PC-3 (cell line): ENCODE measurements around the gene ARVCF.

Source experiments
- CTCF ChIP-seq: fragments of 300-600 bp; sonication (generic); conservative IDR thresholded peaks from 2 replicates; pipeline ENCODE4 v1.5.1; 2017; ENCODE audit warnings: antibody characterized with exemption, low read depth, mild to moderate bottlenecking, low read length
- EZH2 ChIP-seq: fragments of 300-600 bp; sonication (generic); IDR thresholded peaks from one replicate; pipeline ENCODE4 v1.6.1; 2017; ENCODE audit warnings: antibody characterized with exemption, mild to moderate bottlenecking, low read length; ENCODE audit not compliant: unreplicated experiment
- EZH2phosphoT487 ChIP-seq: fragments of 300-600 bp; sonication (generic); IDR thresholded peaks from 2 replicates; pipeline ENCODE4 v1.6.1; 2018; ENCODE audit warnings: mild to moderate bottlenecking, antibody characterized with exemption, low read length, borderline replicate concordance

DNA sequence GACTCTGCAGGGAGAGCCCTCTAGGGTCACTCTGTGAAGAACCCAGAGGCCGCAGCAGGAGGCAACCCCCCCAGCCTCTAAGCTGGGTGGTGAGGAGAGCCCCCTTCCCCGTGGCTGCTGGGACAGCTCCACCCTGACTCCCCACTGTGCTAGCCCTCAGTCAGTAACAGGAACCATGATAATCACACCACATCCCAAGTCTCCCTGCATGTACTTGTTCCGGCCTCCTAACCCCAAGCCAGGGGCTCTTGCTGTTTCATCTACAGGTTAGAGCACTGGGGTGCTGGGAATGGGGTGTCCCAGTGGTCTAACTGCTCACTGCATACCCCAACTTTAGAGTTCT, 26.9 kb downstream of the ARVCF start:
- TF ChIP-seq CTCF (no peak), EZH2 (no peak), EZH2phosphoT487 (no peak)
